Measurements from ENCODE around the gene PBX3. TPM values are rescaled to one million over a fixed set of nuclear protein-coding genes. Genes with fewer than 3 reads are reported as not detected.
A peak's percentile ranks its signal among the peaks of the same experiment; 100 is the strongest.

The PBX3 gene
- total and polyA plus RNA-seq, 2 donors (not counting 1 experiment from before 2014, with no cell fraction given), result 35.8 to 51.8 TPM

- H3K4me2 ChIP-seq (ENCODE audit: extremely low read depth, insufficient read depth, low read length), result no peak overlapping the region
- no peak overlapping the region for H2AFZ ChIP-seq (ENCODE audit: low read length)
- no peak for DNase-seq (ENCODE audit: low read depth in 2 of 2)
- H3K9ac ChIP-seq (ENCODE audit: insufficient read depth, low read length), result no peak overlapping the region
- H3K4me3 ChIP-seq (replicated peaks in 1 of 4; ENCODE audit: control extremely low read depth in 1 of 4, insufficient read depth in 1 of 4, low read depth in 3 of 4, low read length in 4 of 4), result no peak overlapping the region
- no peaks in the 10 kb centered on the region for H3K36me3 ChIP-seq (ENCODE audit: control insufficient read depth, insufficient read depth, low read length)
- no peaks in the 10 kb centered on the region for H3K27me3 ChIP-seq (ENCODE audit: control insufficient read depth, insufficient read depth, low read length)
- no peak overlapping the region for H3K27ac ChIP-seq (ENCODE audit: insufficient read depth, low read length)
- H3K9me3 ChIP-seq (ENCODE audit: control insufficient read depth, insufficient read depth, low read depth, low read length), result no peaks in the 10 kb centered on the region
- H4K20me1 ChIP-seq (ENCODE audit: control insufficient read depth, extremely low read depth, insufficient read depth, low read length), result no peaks in the 10 kb centered on the region
- no peaks in the 10 kb centered on the region for H3K4me1 ChIP-seq (ENCODE audit: control insufficient read depth, extremely low read depth, insufficient read depth, low read length)
- peaks cover 7% of the 10 kb centered on the region for H3K79me2 ChIP-seq (ENCODE audit: control insufficient read depth, insufficient read depth, low read length)
- no peak for TF ChIP-seq CTCF (conservative IDR thresholded peaks at IDR 0.05 in 1 of 2, IDR thresholded peaks at IDR 0.05 in 1 of 2; ENCODE audit: low read depth in 1 of 2, low read length in 2 of 2)
- TF ChIP-seq EZH2 (IDR thresholded peaks at IDR 0.05; ENCODE audit: low read length, missing control alignments), result no peak
These were observed 168.4 kb downstream of the PBX3 start for GRCh38 chr9:125915606-125916005.

- TF ChIP-seq EZH2 (IDR thresholded peaks at IDR 0.05; ENCODE audit: low read length, missing control alignments) (no peak), CTCF (conservative IDR thresholded peaks at IDR 0.05 in 1 of 2, IDR thresholded peaks at IDR 0.05 in 1 of 2; ENCODE audit: low read depth in 1 of 2, low read length in 2 of 2) (no peak)
- H3K4me3 ChIP-seq (replicated peaks in 1 of 4; ENCODE audit: control extremely low read depth in 1 of 4, insufficient read depth in 1 of 4, low read depth in 3 of 4, low read length in 4 of 4), result no peak overlapping the region
- H3K4me2 ChIP-seq (ENCODE audit: extremely low read depth, insufficient read depth, low read length), result no peak overlapping the region
- H3K4me1 ChIP-seq (ENCODE audit: control insufficient read depth, extremely low read depth, insufficient read depth, low read length), result no peaks in the 10 kb centered on the region
- H2AFZ ChIP-seq (ENCODE audit: low read length), result no peak overlapping the region
- peak in 1 of 2 donors; percentile 15 for DNase-seq (ENCODE audit: low read depth in 2 of 2)
- no peak overlapping the region for H3K9ac ChIP-seq (ENCODE audit: insufficient read depth, low read length)
- no peaks in the 10 kb centered on the region for H3K79me2 ChIP-seq (ENCODE audit: control insufficient read depth, insufficient read depth, low read length)
- no peaks in the 10 kb centered on the region for H3K27me3 ChIP-seq (ENCODE audit: control insufficient read depth, insufficient read depth, low read length)
- H3K9me3 ChIP-seq (ENCODE audit: control insufficient read depth, insufficient read depth, low read depth, low read length), result no peaks in the 10 kb centered on the region
- no peaks in the 10 kb centered on the region for H3K36me3 ChIP-seq (ENCODE audit: control insufficient read depth, insufficient read depth, low read length)
- no peak overlapping the region for H3K27ac ChIP-seq (ENCODE audit: insufficient read depth, low read length)
- H4K20me1 ChIP-seq (ENCODE audit: control insufficient read depth, extremely low read depth, insufficient read depth, low read length), result no peaks in the 10 kb centered on the region
These were observed 172.4 kb downstream of the PBX3 start for GRCh38 chr9:125919565-125919964.

- no peak for TF ChIP-seq EZH2 (IDR thresholded peaks at IDR 0.05; ENCODE audit: low read length, missing control alignments)
- TF ChIP-seq CTCF (conservative IDR thresholded peaks at IDR 0.05 in 1 of 2, IDR thresholded peaks at IDR 0.05 in 1 of 2; ENCODE audit: low read depth in 1 of 2, low read length in 2 of 2), result no peak
- no peaks in the 10 kb centered on the region for H3K9me3 ChIP-seq (ENCODE audit: control insufficient read depth, insufficient read depth, low read depth, low read length)
- H3K4me3 ChIP-seq (replicated peaks in 1 of 4; ENCODE audit: control extremely low read depth in 1 of 4, insufficient read depth in 1 of 4, low read depth in 3 of 4, low read length in 4 of 4), result no peak overlapping the region
- H3K9ac ChIP-seq (ENCODE audit: insufficient read depth, low read length), result no peak overlapping the region
- H3K27me3 ChIP-seq (ENCODE audit: control insufficient read depth, insufficient read depth, low read length), result no peaks in the 10 kb centered on the region
- H2AFZ ChIP-seq (ENCODE audit: low read length), result no peak overlapping the region
- no peak for DNase-seq (ENCODE audit: low read depth in 2 of 2)
- H3K27ac ChIP-seq (ENCODE audit: insufficient read depth, low read length), result no peak overlapping the region
- no peaks in the 10 kb centered on the region for H3K4me1 ChIP-seq (ENCODE audit: control insufficient read depth, extremely low read depth, insufficient read depth, low read length)
- H4K20me1 ChIP-seq (ENCODE audit: control insufficient read depth, extremely low read depth, insufficient read depth, low read length), result no peaks in the 10 kb centered on the region
- H3K4me2 ChIP-seq (ENCODE audit: extremely low read depth, insufficient read depth, low read length), result no peak overlapping the region
- H3K36me3 ChIP-seq (ENCODE audit: control insufficient read depth, insufficient read depth, low read length), result no peaks in the 10 kb centered on the region
- no peaks in the 10 kb centered on the region for H3K79me2 ChIP-seq (ENCODE audit: control insufficient read depth, insufficient read depth, low read length)
These were observed 173.2 kb downstream of the PBX3 start for GRCh38 chr9:125920402-125920801.
